Stimulated activated CD8-positive, alpha-beta memory T cell treated with anti-CD3 and anti-CD28 coated beads, Interleukin-7, amount 100 ng/mL, for 1 hour (primary cell): Measurements from ENCODE around the gene SLC25A17.
A peak's percentile ranks its signal among the peaks of the same experiment; 100 is the strongest.

Experiments
- DNase-seq, 2 donors: peaks; one replicate each; pipeline ENCODE4 v3.0.0-alpha.2; 2020; ENCODE audit warnings: low read depth in 2 of 2

Gene SLC25A17

DNA sequence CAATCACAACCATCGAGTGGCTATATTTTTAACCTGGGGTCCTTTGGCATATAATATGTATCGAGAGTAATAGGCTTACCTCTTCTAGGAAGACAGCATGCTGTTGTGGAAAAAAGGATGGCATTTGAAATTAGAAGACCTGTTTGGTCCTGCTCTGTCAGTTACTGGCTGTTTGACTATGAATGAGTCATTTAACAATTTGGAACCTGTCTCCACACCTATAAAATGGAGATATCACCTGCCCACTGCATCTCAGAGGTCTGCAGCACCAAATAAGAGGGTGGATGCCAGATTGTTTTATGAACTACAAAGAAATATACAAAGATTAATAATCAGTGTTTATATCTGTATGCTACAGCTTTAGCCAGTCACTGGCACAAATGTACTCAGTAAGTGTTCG, 60.8 kb downstream of the SLC25A17 start:
- no peak for DNase-seq

DNA sequence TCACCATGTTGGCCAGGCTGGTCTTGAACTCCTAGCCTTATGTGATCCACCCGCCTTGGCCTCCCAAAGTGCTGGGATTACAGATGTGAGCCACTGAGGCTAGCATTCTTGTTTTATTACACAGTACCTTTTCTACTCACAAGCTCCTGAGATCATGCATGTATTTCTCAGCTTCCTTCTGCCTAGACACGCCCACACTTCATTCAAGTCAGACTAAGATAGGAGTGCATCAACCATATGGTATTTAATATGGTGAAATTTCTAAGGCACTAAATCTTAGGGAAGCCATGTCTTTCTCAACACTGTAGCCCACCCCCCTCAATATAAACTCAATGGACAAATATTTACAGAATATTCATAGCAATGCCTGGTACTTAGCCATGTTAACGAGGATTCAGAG, 62.1 kb downstream of the SLC25A17 start:
- DNase-seq = no peak

GRCh38 chr22:40753114-40753513, 66.0 kb downstream of the SLC25A17 start:
- DNase-seq = no peak

- no peak for DNase-seq
Measured at GRCh38 chr22:40751250-40751649, 67.9 kb downstream of the SLC25A17 start.

GRCh38 chr22:40749829-40750228, 69.3 kb downstream of the SLC25A17 start:
- no peak for DNase-seq

DNA sequence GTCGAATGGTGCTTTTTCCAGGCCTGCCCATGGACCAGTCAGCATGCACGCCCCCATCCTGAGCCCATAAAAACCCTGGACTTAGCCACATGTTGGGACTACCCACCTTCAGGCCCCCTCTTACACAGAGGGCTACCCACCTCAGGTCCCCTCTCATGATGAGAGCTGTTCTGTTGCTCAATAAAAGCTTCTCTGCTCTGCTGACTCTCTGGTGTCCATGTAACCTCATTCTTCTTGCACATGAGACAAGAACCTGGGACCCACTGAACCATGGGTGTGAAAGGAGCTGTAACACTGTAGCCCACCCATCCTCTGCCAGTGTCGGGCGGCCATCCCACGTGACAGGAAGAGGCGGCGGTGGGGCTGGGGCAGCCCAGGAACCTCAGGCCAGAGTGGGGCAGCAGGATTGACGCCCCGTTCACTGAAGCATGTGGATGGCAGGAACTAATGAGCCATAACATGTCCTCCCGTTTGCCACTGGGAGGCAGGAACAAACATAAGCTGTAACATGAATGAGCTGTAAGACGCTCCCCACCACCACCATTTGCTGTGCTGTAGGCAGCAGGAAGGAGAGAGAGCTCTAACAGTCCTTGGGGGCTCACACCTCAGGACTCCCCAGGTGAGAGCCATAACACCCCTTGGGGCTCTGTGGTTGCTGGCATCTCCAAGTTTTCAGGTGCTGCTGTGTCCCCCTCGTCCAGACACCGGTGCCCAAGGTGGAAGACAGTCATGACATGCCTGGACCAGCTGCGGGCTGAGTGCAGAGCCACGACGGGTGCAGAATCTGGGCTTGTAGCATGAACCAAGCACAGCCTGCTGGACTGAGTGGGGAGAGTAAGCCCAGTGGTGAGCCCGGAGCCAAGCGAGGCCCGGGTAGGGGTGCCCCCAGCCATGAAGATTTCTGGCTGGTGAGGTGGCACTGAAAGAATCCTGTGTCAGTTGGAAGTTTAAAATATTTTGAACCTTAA, 70.5 kb downstream of the SLC25A17 start:
- no peak for DNase-seq

- DNase-seq = no peak
Measured at GRCh38 chr22:40747361-40747760, 71.8 kb downstream of the SLC25A17 start.

DNA sequence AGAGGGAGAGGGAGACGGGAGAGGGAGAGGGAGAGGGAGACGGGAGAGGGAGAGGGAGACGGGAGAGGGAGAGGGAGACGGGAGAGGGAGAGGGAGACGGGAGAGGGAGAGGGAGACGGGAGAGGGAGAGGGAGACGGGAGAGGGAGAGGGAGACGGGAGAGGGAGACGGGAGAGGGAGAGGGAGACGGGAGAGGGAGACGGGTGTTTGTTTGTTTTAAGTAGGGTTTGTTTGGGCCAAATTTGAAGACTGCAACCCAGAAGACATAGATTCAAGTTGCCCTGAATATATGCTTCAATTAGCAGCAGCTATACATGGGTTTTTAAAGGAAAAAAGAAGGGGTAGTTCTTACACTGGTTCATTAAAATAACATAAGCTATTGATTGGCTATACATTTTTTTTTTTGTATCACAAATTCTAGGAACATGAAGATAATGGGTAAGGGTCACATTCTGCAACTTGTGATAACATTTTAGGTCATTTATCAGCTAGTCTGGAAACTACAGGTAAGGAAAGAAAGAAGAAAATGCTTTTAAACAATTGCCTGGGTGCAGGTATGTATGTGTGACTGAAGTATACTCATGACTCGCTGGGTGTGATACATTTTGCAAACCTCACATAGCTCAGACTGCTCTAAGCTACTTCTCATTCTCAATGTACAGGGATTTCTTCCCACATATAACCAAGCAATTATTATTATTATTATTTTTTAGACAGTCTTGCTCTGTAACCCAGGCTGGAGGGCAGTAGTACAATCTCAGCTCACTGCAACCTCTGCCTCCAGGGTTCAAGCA, 72.5 kb downstream of the SLC25A17 start:
- no peak for DNase-seq

GRCh38 chr22:40743768-40744167, 75.4 kb downstream of the SLC25A17 start:
- no peak for DNase-seq

GRCh38 chr22:40741116-40741515, 78.0 kb downstream of the SLC25A17 start:
- DNase-seq = no peak

DNA sequence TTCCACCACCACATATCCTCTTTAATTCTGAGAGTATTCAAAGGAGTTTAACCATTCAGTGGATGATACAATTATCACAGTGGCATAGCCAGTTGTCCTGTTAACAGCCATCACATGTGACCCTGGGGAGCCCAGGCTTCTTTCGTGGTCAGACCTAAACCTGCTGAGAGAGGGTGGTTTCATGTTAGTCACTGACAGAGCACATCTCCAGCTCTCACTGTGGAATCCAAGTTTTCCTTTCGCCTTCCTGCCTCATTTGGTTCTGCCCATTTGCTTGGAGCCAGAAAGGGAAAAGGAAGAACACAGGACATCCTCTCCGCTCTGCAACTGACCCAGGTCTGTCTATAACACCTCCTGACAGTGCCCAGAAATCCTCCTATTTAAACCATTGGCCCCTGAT, 79.4 kb downstream of the SLC25A17 start:
- DNase-seq = no peak

- DNase-seq = no peak
Measured at GRCh38 chr22:40733919-40734318, 85.2 kb downstream of the SLC25A17 start.

- no peak for DNase-seq
Measured at GRCh38 chr22:40732999-40733292, 86.2 kb downstream of the SLC25A17 start.

DNA sequence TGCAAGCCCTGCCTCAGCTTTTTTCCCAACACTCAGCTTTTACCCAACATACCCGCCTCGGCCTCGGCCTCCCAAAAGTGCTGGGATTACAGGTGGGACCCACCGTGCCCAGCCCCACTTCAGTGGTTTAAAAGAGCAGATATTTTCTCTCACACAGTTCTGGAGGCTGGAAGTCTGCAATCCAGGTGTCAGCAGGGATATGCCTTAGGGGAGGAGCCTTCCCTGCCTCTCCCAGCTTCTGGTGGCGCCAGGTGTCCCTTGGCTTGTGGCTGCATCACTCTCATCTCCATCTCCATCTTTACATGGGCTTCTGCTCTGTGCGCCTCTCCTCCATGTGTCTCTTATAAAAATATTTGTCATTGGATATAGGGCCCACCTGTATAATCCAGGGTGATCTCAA, 89.9 kb downstream of the SLC25A17 start:
- no peak for DNase-seq

- peak; percentile 2 to 25 for DNase-seq
Measured at GRCh38 chr22:40728731-40729189, 90.4 kb downstream of the SLC25A17 start.

DNA sequence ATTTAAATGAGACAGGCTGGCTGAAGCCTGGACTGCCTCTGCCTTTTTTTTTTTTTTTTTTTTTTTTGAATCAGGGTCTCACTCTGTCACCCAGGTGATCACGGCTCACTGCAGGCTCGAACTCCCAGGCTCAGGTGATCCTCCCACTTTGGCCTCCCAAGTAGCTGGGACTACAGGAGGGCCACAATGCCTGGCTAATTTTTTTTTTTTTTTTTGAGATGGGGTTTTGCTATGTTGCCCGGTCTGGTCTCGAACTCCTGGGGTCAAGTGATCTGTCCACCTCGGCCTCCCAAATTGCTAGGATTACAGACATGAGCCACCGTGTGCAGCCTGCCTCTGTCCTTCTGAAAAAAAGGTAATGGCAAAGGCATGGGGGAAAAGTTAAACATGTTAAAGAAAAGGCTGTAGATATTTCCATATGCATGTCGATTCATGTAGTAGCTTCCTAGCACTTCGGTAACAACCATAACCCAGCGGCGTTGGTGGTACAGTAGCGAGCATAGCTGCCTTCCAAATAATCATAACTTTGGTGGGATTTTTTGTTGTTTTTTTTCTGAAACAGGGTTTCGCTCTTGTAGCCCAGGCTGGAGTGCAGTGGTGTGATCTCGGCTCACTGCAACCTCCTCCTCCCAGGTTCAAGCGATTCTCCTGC, 91.1 kb downstream of the SLC25A17 start:
- DNase-seq = no peak

- DNase-seq = no peak
Measured at GRCh38 chr22:40727070-40727963, 91.8 kb downstream of the SLC25A17 start.

DNA sequence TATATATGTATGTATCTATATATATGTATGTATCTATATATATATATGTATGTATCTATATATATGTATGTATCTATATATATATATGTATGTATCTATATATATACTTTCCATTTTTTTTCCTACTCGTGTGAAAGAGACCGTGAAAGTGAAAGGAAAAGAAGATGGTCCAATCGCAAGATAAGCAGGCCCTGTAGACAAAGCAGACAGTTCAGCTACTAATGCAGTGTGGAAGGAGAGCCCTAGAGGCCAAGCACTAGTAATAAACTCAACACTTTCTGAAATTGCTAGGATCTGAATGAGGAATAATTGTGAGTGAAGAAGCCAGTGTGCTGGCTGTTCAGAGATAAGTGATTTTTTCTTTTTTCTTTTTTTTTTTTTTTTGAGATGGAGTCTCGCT, 92.6 kb downstream of the SLC25A17 start:
- DNase-seq = no peak

GRCh38 chr22:40723396-40723933, 95.7 kb downstream of the SLC25A17 start:
- DNase-seq = no peak

DNA sequence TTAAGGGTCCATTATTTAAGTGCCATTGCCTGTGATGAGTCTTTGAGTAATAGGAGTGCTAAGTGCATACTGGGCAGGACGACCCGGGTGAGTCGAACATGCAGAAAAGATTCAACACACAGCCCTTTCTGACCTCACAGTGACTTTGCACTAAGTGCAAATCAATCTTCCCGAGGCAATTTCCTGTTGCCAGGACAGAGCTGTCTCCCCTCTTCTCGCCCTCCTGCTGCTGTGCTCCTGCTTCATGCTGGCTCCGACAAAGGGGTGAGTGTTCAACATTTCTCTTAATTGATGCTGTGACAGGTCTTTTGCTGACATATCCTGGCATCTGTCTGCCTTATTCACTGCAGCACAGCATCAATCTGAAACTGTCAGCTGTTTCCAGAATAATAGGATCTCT, 97.9 kb downstream of the SLC25A17 start:
- no peak for DNase-seq
